ENCODE data around the gene ACOT4.

The ACOT4 gene

DNA sequence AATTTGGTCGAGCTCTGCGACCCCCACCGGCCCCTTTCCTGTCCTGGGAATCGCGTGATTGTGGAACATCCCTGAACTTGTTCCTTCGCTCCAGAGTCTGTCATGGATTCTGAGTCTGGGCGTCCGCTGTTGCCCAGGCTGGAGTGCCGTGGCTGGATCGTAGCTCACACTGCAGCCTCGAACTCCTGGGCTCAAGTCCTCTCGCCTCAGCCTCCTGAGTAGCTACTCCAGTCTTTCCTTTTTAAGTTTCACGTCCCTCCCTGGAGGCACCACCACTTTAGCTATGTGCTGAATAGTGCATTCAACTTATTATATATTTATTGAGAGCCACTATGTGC lies 21.3 kb downstream of the ACOT4 start:
- no peak for TF ChIP-seq YY1 (IDR thresholded peaks at IDR 0.05; ENCODE audit: low read depth)
- TF ChIP-seq, protein P1, sequence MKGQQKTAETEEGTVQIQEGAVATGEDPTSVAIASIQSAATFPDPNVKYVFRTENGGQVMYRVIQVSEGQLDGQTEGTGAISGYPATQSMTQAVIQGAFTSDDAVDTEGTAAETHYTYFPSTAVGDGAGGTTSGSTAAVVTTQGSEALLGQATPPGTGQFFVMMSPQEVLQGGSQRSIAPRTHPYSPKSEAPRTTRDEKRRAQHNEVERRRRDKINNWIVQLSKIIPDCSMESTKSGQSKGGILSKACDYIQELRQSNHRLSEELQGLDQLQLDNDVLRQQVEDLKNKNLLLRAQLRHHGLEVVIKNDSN (IDR thresholded peaks at IDR 0.05), result no peak
- TF ChIP-seq NFIC (IDR thresholded peaks at IDR 0.05), result no peak
- TF ChIP-seq TAF1 (IDR thresholded peaks at IDR 0.05; ENCODE audit: low read depth), result no peak
- no peak for TF ChIP-seq MAX (IDR thresholded peaks at IDR 0.05)
- TF ChIP-seq, protein P2, sequence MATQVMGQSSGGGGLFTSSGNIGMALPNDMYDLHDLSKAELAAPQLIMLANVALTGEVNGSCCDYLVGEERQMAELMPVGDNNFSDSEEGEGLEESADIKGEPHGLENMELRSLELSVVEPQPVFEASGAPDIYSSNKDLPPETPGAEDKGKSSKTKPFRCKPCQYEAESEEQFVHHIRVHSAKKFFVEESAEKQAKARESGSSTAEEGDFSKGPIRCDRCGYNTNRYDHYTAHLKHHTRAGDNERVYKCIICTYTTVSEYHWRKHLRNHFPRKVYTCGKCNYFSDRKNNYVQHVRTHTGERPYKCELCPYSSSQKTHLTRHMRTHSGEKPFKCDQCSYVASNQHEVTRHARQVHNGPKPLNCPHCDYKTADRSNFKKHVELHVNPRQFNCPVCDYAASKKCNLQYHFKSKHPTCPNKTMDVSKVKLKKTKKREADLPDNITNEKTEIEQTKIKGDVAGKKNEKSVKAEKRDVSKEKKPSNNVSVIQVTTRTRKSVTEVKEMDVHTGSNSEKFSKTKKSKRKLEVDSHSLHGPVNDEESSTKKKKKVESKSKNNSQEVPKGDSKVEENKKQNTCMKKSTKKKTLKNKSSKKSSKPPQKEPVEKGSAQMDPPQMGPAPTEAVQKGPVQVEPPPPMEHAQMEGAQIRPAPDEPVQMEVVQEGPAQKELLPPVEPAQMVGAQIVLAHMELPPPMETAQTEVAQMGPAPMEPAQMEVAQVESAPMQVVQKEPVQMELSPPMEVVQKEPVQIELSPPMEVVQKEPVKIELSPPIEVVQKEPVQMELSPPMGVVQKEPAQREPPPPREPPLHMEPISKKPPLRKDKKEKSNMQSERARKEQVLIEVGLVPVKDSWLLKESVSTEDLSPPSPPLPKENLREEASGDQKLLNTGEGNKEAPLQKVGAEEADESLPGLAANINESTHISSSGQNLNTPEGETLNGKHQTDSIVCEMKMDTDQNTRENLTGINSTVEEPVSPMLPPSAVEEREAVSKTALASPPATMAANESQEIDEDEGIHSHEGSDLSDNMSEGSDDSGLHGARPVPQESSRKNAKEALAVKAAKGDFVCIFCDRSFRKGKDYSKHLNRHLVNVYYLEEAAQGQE (IDR thresholded peaks at IDR 0.05; ENCODE audit: low read depth), result no peak
- no peak for TF ChIP-seq TEAD4 (IDR thresholded peaks at IDR 0.05)
- no peak for TF ChIP-seq RAD21 (IDR thresholded peaks at IDR 0.05; ENCODE audit: low read depth)
- no peak for TF ChIP-seq ZBTB7A (IDR thresholded peaks at IDR 0.05; ENCODE audit: low read depth)
- TF ChIP-seq EGR1 (IDR thresholded peaks at IDR 0.05), result no peak
- no peak for TF ChIP-seq CREB1 (IDR thresholded peaks at IDR 0.05; ENCODE audit: low read depth)

- TF ChIP-seq YY1 (IDR thresholded peaks at IDR 0.05; ENCODE audit: low read depth) (no peak), ZBTB7A (IDR thresholded peaks at IDR 0.05; ENCODE audit: low read depth) (no peak), MAX (IDR thresholded peaks at IDR 0.05) (no peak), TAF1 (IDR thresholded peaks at IDR 0.05; ENCODE audit: low read depth) (no peak), CEBPB (IDR thresholded peaks at IDR 0.05) (no peak), TCF12 (IDR thresholded peaks at IDR 0.05; ENCODE audit: low read depth) (no peak), FOXM1 (IDR thresholded peaks at IDR 0.05; ENCODE audit: borderline replicate concordance, low read depth) (no peak), CREB1 (IDR thresholded peaks at IDR 0.05; ENCODE audit: low read depth) (no peak), RAD21 (IDR thresholded peaks at IDR 0.05; ENCODE audit: low read depth) (no peak), TEAD4 (IDR thresholded peaks at IDR 0.05) (no peak), EGR1 (IDR thresholded peaks at IDR 0.05) (no peak), NFIC (IDR thresholded peaks at IDR 0.05) (no peak), EP300 (IDR thresholded peaks at IDR 0.05; ENCODE audit: borderline replicate concordance) (no peak)
- TF ChIP-seq, protein P2 (IDR thresholded peaks at IDR 0.05; ENCODE audit: low read depth), result no peak
- TF ChIP-seq, protein P1 (IDR thresholded peaks at IDR 0.05), result no peak
Observed at GRCh38 chr14:73613419-73613963, 21.8 kb downstream of the ACOT4 start.

DNA sequence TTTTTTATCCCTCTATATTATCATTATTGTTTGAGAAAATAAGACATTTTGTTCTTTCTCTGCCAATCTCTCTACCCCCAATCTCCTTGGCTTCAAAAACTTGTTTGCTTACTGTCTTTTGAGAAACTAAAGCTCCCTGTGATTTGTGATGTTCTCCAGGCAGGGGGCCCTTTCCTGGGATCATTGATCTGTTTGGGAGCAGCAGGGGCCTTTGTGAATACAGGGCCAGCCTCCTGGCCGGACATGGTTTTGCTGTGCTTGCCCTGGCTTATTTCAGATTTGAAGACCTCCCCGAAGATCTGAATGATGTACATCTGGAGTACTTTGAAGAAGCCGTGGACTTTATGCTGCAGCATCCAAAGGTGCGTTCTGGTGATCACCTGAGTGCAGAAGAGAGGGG lies 25.2 kb downstream of the ACOT4 start:
- TF ChIP-seq, protein P1 (IDR thresholded peaks at IDR 0.05), result no peak
- TF ChIP-seq TEAD4 (IDR thresholded peaks at IDR 0.05) (no peak), YY1 (IDR thresholded peaks at IDR 0.05; ENCODE audit: low read depth) (no peak), EGR1 (IDR thresholded peaks at IDR 0.05) (no peak)

GRCh38 chr14:73619524-73619923 lies 27.9 kb downstream of the ACOT4 start:
- TF ChIP-seq MAX (IDR thresholded peaks at IDR 0.05), result no peak
- TF ChIP-seq RAD21 (IDR thresholded peaks at IDR 0.05; ENCODE audit: low read depth), result no peak
- TF ChIP-seq ZBTB7A (IDR thresholded peaks at IDR 0.05; ENCODE audit: low read depth), result no peak
- TF ChIP-seq CEBPB (IDR thresholded peaks at IDR 0.05), result no peak

DNA sequence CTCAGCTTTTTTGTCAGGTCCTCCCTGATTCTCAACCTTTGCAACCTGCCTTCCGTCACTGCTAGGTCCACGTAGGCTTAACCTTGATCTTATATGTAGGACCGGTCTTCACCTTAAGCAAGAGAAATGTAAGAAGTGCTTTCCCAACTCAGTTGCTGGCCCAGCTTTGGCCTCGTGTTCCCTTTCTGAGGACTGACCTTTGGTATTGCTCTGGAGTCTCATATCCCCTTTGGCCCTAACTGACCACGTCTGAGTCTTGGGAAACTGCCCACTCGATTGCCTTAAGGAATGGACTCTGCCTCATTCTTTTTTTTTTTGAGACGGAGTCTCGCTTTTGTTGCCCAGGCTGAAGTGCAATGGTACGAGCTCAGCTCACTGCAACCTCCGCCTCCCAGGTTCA lies 28.6 kb downstream of the ACOT4 start:
- no peak for TF ChIP-seq NFIC (IDR thresholded peaks at IDR 0.05)
- TF ChIP-seq YY1 (IDR thresholded peaks at IDR 0.05; ENCODE audit: low read depth), result no peak
- no peak for TF ChIP-seq EP300 (IDR thresholded peaks at IDR 0.05; ENCODE audit: borderline replicate concordance)
- TF ChIP-seq CEBPB (IDR thresholded peaks at IDR 0.05), result no peak
- TF ChIP-seq ZBTB7A (IDR thresholded peaks at IDR 0.05; ENCODE audit: low read depth), result no peak
- TF ChIP-seq, protein P2 (IDR thresholded peaks at IDR 0.05; ENCODE audit: low read depth), result no peak
- TF ChIP-seq MAX (IDR thresholded peaks at IDR 0.05), result no peak

All from Ishikawa (cell line).